Measurements from ENCODE around the gene ADGRD1.
"Not testable (repeated sequence)": the region's sequence is repeated elsewhere in the genome, so short reads cannot be mapped to it uniquely, and the experiment has no call there.

The ADGRD1 gene

GRCh38 chr12:130953771-130954543 lies at the start of gene ADGRD1:
ADGRD1 (plus strand) TSS chr12:130953907; CDS start chr12:130954466, 559 bp downstream.
- no peak for DNase-seq

- no peak for DNase-seq
Measured at GRCh38 chr12:130904064-130904463, 49.6 kb upstream of the ADGRD1 start.

DNA sequence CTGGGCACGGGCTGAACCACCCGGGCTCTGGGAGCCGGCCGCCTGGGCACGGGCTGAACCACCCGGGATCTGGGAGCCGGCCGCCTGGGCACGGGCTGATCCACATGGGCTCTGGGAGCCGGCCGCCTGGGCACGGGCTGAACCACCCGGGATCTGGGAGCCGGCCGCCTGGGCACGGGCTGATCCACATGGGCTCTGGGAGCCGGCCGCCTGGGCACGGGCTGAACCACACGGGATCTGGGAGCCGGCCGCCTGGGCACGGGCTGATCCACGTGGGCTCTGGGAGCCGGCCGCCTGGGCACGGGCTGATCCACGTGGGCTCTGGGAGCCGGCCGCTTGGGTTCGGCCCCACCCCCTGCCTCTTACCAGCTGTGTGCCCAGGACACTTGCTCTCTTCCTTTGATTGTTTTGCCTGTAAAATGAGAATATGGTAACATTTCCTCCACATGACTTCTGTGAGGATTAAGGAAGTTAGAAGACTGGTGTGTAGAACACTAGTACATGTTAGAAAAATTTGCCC lies 48.7 kb upstream of the ADGRD1 start:
- not testable (repeated sequence) for DNase-seq

DNA sequence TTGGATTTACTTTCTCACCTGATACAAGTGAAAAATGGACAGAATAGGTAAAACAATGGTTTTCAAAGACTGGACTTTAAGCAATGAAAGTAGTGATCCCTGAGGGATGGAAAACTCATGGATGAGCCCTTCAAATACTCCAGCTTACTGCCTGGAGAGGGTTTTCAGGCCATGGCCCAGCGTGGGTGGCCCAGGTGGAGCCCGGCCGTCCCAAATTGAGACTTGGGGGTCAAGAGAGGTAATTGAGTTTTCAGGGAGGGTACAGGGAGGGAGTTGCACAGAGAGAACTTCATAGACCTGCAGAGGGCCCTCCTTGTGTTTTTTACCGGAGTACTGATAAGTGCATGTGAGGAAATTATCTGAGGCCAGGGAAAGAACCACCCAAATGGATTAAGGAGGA lies 44.6 kb upstream of the ADGRD1 start:
- no peak for DNase-seq

GRCh38 chr12:130911193-130911592 lies 42.5 kb upstream of the ADGRD1 start:
- DNase-seq, result no peak

GRCh38 chr12:130911933-130912332 lies 41.8 kb upstream of the ADGRD1 start:
- DNase-seq, result no peak

- DNase-seq, result peak; percentile 47
Measured at GRCh38 chr12:130916241-130916911, 37.3 kb upstream of the ADGRD1 start.

DNA sequence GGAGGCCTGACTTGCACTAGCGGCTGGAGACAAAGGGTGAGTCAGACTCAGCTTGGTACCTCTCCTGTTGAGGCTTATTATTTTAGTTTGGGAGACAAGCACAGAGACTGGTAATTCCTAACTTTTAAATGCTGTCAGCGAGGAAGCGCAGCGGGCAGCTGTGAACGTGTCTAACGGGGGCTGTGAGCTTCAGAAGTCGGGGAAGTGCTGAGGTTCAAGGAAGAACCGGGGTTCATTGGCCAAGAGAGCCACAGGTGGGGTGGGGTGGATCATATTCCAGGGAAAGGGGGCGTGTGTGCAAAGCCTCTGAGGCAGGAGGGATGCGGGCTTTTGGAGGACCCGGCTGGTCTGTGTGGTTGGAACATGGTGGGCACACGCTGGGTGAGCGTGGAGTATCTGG lies 36.1 kb upstream of the ADGRD1 start:
- DNase-seq, result no peak

GRCh38 chr12:130919086-130919485 lies 34.6 kb upstream of the ADGRD1 start:
- no peak for DNase-seq

DNA sequence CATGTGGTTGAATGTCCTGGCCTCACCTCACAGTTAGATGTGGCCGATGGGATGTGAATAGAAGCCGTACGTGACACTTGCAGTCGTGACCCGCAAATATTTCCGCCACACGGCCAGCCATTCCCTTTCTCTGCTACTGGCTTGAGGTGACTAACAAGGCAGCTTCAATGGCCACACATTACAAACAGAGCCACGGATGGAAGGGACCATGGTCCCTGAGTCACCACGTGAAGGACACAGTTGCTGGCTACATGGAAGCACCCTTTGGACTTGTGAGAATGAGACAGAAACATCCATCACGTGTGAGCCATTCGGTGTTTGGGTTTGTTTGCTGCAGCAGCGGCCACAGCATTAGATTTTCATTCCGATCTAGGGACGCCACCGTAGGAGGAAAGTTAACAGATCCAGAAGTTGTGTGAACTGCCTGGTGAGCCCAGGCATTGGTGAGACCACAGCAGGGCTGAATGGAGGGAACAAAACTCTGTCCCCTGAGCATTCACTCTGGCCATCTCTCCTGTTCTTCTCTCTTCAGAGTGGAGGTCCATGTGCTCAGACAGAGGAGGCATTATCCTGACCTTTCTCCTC lies 33.5 kb upstream of the ADGRD1 start:
- no peak for DNase-seq

DNA sequence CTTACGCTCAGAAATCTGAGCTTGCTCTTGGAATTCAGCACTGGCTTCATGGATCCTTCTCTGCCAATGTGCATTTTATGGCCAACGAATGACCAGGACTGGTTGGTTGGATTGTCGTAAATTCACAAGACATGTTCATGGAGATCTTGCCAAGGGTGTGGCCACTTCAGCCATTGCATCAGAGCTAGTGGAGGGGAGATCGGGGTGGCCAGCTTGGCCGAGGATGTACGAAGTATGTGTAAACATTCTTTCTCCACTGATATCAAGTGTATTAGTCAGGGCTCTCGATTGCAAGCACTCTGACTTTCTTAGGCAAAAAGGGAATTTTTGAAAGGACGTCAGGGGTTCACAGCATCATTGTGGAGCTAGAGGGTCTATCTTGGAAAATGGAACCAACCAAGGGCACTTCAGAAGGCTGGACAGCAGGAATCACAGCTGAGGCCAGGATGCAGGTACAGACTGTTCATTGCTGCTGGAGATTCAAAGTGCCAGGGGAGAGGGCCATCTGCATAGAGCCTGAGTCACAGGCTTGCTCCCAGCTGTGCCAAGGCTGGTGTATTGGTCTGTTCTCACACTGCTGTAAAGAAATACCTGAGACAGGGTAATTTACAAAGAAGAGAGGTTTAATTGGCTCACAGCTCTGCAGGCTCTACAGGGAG lies 32.9 kb upstream of the ADGRD1 start:
- DNase-seq, result no peak

- no peak for DNase-seq
Measured at GRCh38 chr12:130922511-130922953, 31.2 kb upstream of the ADGRD1 start.

DNA sequence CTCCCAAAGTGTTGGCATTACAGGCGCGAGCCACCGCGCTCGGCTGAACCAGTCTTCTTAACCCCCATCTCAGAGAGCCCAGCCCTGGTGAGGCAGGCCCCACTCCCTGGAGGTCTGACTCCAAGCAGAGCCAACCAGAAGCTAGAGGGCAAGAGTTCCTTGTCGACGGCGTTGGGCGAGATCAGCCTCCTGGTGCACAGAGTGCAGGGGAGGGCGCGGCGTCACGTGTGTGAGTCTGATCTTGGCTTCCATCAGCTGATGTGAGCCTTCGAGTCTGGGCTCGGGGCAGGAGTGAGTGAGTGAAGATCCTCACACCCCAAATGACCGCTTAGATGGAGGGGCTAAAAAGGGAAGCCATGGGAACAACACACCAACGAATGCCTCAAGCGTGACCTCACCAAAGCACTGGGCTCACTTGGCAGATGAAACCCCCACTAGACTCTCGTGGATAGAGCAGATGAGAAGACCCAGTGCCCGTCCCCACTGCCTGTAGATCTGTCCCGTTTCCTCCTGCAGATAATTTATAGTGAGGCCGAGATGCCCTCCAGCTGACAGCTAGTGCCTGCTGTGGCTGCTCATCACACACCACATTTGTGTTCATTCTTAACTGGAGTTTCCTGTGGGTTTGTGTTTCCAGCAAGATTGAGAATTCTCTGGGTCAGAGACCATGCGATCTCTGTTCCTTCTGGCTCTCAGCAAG lies 28.6 kb upstream of the ADGRD1 start:
- no peak for DNase-seq

DNA sequence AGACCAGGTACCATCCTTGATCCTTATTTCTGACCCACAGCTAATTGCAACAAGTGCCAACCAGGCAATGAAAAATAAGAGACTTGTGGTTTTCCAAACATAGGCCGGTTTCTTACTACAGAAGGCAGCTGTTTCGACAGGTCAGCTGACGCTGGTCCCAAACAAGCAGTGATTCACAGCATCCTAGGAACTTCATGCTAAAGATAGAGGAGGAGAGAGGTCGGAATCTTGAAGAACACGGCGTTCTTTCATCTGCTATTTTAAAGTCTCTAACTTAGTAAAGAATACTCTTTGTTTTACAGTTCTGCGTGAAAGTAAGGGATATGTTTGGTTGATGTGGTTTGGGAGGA lies 28.1 kb upstream of the ADGRD1 start:
- DNase-seq, result no peak

DNA sequence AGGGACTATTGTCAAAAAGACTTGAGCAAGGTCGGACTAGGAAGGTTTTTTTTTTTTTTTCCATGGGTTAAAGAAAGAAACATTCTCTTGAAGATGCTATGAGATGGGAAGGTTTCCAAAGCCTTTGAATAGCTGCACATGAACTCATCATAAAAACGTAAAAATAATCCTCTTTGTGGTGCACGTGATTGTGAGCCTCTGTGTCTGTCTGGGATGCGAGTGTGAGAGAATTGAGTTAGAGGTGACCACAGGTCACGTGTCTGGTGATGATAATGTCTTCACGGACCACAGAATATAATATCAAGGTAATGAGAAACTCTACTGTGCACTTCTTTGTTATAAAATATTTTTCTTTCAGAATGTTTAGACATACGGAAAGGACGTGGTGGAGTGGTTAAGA lies 24.3 kb upstream of the ADGRD1 start:
- DNase-seq, result no peak

GRCh38 chr12:130932061-130932930 lies 21.4 kb upstream of the ADGRD1 start:
- DNase-seq, result no peak

DNA sequence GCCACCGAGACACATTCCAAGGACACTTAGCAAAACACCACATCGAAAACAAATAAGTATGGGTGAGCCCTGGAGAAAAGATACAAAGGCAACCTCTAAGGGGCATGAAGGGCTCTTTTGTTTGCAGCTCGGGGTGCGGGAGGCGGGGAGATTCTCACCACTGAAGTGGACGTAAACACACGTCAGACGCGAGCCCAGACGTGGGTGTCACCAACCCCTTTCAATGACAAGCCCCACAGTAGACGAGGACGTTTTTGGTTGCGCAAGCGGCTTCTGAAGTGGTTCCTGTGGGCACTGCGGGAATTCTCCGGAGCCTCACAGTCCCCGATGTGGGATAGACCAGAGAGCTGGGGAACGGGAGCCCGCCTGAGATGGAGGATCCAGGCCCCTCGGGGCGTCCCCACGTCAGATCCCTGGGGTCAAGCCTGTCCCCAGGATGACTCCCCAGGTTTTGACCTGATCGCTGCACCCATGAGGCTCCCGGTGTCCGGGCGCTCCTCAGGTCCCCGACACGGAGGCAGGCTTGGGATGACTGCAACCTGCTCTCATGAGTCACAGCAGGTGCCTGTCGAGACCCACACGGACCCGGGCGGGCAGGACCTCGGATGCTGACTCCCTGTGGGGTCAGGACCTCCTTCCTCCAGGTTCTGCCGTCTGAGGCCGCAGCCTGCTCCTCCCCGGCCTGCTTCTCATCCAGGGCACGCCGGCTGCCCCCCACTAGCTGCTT lies 20.3 kb upstream of the ADGRD1 start:
- no peak for DNase-seq

DNA sequence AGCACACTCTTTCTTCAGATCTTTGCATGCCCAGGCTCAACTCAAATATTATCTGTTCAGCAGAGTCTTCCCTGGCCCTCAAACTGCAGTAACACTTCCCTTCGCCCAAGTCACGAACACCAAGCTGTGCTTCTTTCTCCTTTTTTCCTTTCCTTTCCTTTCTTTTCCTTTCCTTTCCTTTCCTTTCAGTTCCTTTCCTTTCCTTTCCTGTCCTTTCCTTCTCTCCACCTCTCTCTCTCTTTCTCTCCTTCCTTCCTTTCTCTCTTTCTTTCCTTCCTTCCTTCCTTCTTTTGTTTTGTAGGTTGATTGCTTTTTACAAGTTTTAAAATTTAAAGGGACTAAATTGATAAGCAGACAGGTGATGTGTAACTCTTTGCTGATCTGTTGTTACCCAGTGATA lies 19.0 kb upstream of the ADGRD1 start:
- DNase-seq, result no peak

DNA sequence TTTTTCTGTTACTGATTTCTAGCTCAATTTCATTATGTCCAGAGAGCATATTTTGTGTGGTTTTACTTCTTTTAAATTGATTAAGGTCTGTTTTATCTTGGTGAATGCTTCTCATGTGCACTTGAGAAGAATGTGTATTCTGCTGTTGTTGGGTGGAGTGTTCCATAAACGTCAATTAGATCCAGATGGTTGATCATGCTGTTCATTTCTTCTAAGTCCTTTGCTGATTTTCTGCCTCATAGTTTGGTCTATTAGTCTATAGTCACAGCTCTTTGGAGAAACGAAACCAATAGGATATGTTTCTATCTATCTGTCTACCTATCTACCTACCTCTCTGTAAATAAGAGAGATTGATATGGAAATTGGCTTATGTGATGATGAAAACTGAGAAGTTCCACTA lies 17.1 kb upstream of the ADGRD1 start:
- DNase-seq, result no peak

DNA sequence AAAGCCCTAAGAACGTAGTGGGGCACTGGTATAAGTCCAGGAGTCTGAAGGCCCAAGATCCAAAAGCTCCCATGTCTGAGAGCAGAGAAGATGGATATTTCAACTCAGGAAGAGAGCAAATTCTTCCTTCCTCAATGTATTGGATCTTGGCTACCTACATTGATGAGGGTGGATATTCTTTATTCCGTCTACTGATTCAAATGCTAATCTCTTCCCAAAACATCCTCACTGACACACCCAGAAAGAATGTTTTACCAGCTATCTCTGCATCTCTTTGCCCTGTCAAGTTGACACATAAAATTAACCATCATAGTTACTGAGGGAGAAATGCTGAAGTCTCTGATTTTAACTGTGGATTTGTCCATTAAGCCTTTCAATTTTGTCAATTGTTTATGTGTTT lies 16.6 kb upstream of the ADGRD1 start:
- DNase-seq, result no peak

- not testable (repeated sequence) for DNase-seq
Measured at GRCh38 chr12:130937546-130937945, 16.2 kb upstream of the ADGRD1 start.

Data from hematopoietic multipotent progenitor cell treated with erythropoietin and hydrocortisone succinate and interleukin-3 and kit ligand, for 8 days (in vitro differentiated cells).